Activated CD8-positive, alpha-beta memory T cell treated with anti-CD3 and anti-CD28 coated beads, Interleukin-2, amount 50 U/mL, for 48 hours (primary cell): ENCODE results near the gene MAP4K4.

Experiments
- DNase-seq: peaks from one replicate; pipeline ENCODE4 v3.0.0-alpha.2; 2020

MAP4K4 gene

GRCh38 chr2:101693991-101694588, 3.4 kb upstream of the MAP4K4 start:
- no peak for DNase-seq

GRCh38 chr2:101696272-101697123, 1.0 kb upstream of the MAP4K4 start:
- no peak for DNase-seq

- DNase-seq: peak; percentile 69
These were observed 722 bp downstream of the MAP4K4 start for GRCh38 chr2:101698014-101698843.

GRCh38 chr2:101698844-101699754, 1.6 kb downstream of the MAP4K4 start:
- DNase-seq: no peak

GRCh38 chr2:101699755-101700461, 2.4 kb downstream of the MAP4K4 start:
- no peak for DNase-seq

GRCh38 chr2:101704046-101704466, 6.5 kb downstream of the MAP4K4 start:
- DNase-seq: no peak

GRCh38 chr2:101704816-101705578, 7.5 kb downstream of the MAP4K4 start:
- no peak for DNase-seq

GRCh38 chr2:101706121-101706818, 8.8 kb downstream of the MAP4K4 start:
- DNase-seq: no peak

- no peak for DNase-seq
These were observed 9.3 kb downstream of the MAP4K4 start for GRCh38 chr2:101706819-101707177.

GRCh38 chr2:101710036-101710435, 12.5 kb downstream of the MAP4K4 start:
- DNase-seq: no peak

GRCh38 chr2:101710471-101711318, 13.2 kb downstream of the MAP4K4 start:
- DNase-seq: no peak

GRCh38 chr2:101714118-101714517, 16.6 kb downstream of the MAP4K4 start:
- no peak for DNase-seq

- DNase-seq: no peak
These were observed 19.8 kb downstream of the MAP4K4 start for GRCh38 chr2:101717071-101717845.

GRCh38 chr2:101718479-101718878, 21.0 kb downstream of the MAP4K4 start:
- DNase-seq: no peak

GRCh38 chr2:101718993-101719571, 21.6 kb downstream of the MAP4K4 start:
- no peak for DNase-seq

- DNase-seq: no peak
These were observed 23.2 kb downstream of the MAP4K4 start for GRCh38 chr2:101720732-101721131.

GRCh38 chr2:101722864-101723263, 25.4 kb downstream of the MAP4K4 start:
- DNase-seq: no peak
